ENCODE data around the gene NACC2. TPM values are rescaled to one million over a fixed set of nuclear protein-coding genes. Genes with fewer than 3 reads are reported as not detected.

NACC2 gene
- total RNA-seq, 2 experiments from 2014 or later, result 6.0 to 6.2 TPM

DNA sequence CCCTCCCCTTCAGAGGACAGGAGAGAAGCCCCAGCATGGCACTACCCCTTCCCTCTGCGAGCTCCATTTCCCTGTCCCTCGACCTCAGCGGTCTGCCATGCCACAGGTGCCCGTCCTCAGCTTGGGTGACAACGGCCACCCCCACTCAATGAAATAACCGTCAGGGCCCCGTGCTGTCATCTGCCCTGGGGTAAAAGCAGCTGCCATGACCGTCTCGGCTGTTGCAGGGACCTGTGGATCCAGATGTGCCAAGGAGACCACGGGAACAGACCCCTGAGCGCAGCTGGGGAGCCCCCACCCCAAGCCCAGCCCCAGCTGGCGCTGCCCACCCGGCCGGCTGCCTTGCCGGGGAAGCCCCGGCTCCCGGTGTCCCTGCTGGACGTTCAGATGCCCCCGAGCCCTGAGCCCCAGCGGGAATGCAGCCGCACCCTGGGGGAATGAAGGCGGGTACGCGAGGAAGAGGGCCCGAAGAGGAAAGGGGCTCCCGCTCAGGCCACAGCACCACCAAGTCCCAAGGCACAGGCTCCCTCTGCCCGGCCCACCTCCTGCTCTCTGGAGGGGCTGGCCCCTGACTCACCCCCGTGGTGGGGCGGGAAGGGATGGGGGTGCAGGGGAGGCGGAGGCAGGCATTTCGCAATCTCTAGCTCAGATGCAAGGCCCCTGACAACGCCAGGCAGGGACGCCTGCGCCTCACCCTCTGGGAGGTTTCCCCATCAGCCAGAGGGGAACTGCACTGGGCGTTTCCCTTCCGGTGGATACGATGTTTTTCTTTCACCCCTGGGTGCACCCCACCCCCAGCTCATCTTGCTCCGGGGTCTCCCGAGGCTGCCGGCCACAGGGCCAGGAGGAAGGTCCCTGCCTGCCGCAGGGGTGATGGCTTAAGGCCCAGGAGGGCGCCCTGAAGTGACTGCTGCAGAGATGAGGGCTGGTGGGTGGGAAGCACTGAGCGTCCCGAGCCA is 49.2 kb downstream of the NACC2 start:
- POLR2A ChIA-PET, result interaction anchor here (0.5 kb wide), 1 partner anchor 54 kb away, joined by 3 read pairs; no protein-coding TSS in a partner anchor
- CTCF ChIA-PET, result no interaction called here
- H3K27me3 Mint-ChIP-seq, result no peaks in the 10 kb centered on the region
- H3K36me3 Mint-ChIP-seq (ENCODE audit: low read depth), result no peaks in the 10 kb centered on the region
- TF ChIP-seq, protein P1, sequence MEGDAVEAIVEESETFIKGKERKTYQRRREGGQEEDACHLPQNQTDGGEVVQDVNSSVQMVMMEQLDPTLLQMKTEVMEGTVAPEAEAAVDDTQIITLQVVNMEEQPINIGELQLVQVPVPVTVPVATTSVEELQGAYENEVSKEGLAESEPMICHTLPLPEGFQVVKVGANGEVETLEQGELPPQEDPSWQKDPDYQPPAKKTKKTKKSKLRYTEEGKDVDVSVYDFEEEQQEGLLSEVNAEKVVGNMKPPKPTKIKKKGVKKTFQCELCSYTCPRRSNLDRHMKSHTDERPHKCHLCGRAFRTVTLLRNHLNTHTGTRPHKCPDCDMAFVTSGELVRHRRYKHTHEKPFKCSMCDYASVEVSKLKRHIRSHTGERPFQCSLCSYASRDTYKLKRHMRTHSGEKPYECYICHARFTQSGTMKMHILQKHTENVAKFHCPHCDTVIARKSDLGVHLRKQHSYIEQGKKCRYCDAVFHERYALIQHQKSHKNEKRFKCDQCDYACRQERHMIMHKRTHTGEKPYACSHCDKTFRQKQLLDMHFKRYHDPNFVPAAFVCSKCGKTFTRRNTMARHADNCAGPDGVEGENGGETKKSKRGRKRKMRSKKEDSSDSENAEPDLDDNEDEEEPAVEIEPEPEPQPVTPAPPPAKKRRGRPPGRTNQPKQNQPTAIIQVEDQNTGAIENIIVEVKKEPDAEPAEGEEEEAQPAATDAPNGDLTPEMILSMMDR (IDR thresholded peaks at IDR 0.05), result no peak
- intact Hi-C loops (cut with micrococcal nuclease), result no loop called here
- no peak for ATAC-seq
- H3K9me3 Mint-ChIP-seq, result no peaks in the 10 kb centered on the region
- no peaks in the 10 kb centered on the region for H3K4me1 Mint-ChIP-seq (ENCODE audit: low read depth)
- no peak overlapping the region for H3K27ac Mint-ChIP-seq
- H3K4me3 Mint-ChIP-seq, result no peak overlapping the region
- no peak for DNase-seq

DNA sequence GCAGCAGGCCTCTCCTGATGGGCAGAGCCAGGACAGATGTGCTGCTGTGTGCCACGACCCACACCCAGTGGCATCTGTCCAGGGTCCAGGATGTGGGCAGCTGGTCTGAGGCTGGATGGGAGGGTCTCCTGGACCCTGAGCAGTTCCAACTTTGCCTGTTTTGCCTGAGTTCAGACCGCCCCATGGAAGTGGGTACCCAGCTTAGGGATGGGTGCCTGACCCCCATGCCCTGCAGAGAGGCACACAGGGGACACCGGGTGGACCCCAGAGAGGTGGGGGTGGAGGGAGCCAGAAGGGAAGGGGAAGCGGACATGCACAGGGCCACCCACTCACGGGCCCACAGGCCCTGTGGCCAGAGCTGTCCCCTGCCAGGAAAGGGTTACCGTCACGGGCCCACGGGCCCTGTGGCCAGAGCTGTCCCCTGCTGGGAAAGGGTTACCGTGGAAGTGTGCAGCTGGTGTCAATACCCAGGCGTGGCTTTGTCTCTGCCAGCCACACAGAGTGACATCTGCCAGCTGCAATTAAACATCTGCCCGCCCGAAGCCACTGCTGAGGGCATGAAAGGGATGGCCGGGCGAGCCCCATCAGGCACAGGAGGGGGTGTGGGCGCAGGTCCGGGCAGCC is 50.0 kb downstream of the NACC2 start:
- TF ChIP-seq, protein P1 (IDR thresholded peaks at IDR 0.05), result no peak
- no peak overlapping the region for H3K4me3 Mint-ChIP-seq
- CTCF ChIA-PET, result no interaction called here
- H3K27ac Mint-ChIP-seq, result no peak overlapping the region
- ATAC-seq (no peak), DNase-seq (no peak)
- no peaks in the 10 kb centered on the region for H3K9me3 Mint-ChIP-seq
- POLR2A ChIA-PET, result no interaction called here
- peaks cover 2% of the 10 kb centered on the region for H3K36me3 Mint-ChIP-seq (ENCODE audit: low read depth)
- no peaks in the 10 kb centered on the region for H3K4me1 Mint-ChIP-seq (ENCODE audit: low read depth)
- no peaks in the 10 kb centered on the region for H3K27me3 Mint-ChIP-seq
- intact Hi-C loops (cut with micrococcal nuclease), result no loop called here

DNA sequence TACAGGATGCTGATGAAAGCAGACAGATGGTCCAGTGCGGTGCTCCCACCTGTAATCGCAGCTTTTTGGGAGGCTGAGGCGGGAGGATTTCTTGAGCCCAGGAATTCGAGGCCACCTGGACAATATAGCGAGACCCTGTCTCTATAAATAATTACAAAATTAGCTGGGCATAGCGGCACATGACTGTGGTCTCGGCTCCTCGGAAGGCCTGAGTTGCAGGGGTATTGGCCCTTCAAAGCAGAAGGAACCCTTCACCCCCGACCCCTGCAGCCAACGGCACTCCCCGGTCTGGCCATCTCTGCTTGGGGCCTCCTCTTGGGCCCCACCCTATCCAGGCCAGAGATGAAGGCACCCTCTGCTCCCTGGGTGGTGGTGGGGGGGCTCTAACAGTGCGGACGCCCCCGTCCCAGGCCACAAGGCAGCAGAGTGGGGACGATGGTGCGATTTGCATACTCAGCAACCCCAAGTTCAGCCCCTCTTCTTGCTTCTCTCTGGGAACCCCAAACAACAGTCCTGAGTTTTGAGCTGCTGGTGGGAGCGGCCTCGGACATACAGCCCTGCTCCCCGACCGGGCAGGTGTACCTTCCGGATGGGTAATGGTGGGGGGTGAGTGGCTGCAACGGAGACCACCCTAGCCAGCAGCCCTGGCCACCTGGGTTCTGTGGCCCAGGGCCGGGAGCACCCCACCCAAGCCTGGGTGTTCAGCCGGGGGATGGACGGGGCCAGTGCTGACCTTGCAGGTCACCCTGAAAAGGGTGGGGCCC is 50.7 kb downstream of the NACC2 start:
- H3K27ac Mint-ChIP-seq, result no peak overlapping the region
- H3K9me3 Mint-ChIP-seq, result peaks cover 5% of the 10 kb centered on the region
- POLR2A ChIA-PET, result no interaction called here
- H3K36me3 Mint-ChIP-seq (ENCODE audit: low read depth), result peaks cover 6% of the 10 kb centered on the region
- H3K27me3 Mint-ChIP-seq, result no peaks in the 10 kb centered on the region
- intact Hi-C loops (cut with micrococcal nuclease), result no loop called here
- TF ChIP-seq, protein P1 (IDR thresholded peaks at IDR 0.05), result no peak
- no peaks in the 10 kb centered on the region for H3K4me1 Mint-ChIP-seq (ENCODE audit: low read depth)
- no peak overlapping the region for H3K4me3 Mint-ChIP-seq
- DNase-seq, result no peak
- ATAC-seq, result no peak
- CTCF ChIA-PET, result no interaction called here

DNA sequence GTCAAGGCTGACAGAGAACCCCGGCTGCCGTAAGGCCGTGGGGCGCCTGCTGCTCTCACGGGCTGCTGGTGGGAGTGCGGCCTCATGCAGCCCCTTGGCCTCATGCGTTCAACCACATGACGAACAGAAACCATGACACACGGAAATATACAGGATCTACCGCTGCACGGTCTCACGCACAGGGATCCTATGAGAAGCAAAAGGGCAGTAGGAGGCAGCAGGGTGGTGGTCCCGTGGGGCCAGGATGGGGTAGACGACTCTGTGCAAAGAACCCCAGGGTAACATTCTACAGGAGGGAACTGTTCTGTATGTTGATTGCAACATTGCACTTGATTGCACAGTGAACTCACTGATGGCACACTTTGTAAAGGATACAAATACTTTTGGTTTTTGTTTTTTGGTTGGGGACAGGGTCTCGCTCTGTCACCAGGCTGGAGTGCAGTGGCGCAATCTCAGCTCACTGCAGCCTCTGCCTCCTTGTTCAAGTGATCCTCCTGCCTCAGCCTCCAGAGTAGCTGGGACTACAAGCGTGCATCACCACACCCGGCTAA is 51.6 kb downstream of the NACC2 start:
- ATAC-seq (no peak), DNase-seq (no peak)
- H3K4me1 Mint-ChIP-seq (ENCODE audit: low read depth), result no peaks in the 10 kb centered on the region
- H3K9me3 Mint-ChIP-seq, result peaks cover 11% of the 10 kb centered on the region
- ChIA-PET CTCF (no interaction called here), POLR2A (no interaction called here)
- H3K4me3 Mint-ChIP-seq, result no peak overlapping the region
- intact Hi-C loops (cut with micrococcal nuclease), result no loop called here
- H3K36me3 Mint-ChIP-seq (ENCODE audit: low read depth), result peaks cover 8% of the 10 kb centered on the region
- H3K27ac Mint-ChIP-seq, result no peak overlapping the region
- TF ChIP-seq, protein P1 (IDR thresholded peaks at IDR 0.05), result no peak
- no peaks in the 10 kb centered on the region for H3K27me3 Mint-ChIP-seq

Data from activated CD8-positive, alpha-beta T cell treated with anti-CD3 and anti-CD28 coated beads for 36 hours (primary cell).